ENCODE data around the gene GTF3C1.

- TF ChIP-seq CTCF (conservative IDR thresholded peaks at IDR 0.05 in 1 of 2, IDR thresholded peaks at IDR 0.05 in 1 of 2; ENCODE audit: extremely low read depth in 1 of 2, insufficient read depth in 1 of 2, low read depth in 1 of 2, low read length in 2 of 2) = no peak
- TF ChIP-seq EZH2 (IDR thresholded peaks at IDR 0.05; ENCODE audit: borderline replicate concordance, low read length) = no peak
These were observed 122.2 kb downstream of the GTF3C1 start for GRCh38 chr16:27427538-27427937.

Measured in mammary epithelial cell (primary cell).